Left renal cortex interstitium (tissue), 4 donors: ENCODE data around the gene ALDH5A1. TPM values are rescaled to one million over a fixed set of nuclear protein-coding genes. Genes with fewer than 3 reads are reported as not detected.

Source experiments
- DNase-seq, 4 donors: peaks; one replicate each; pipeline ENCODE4 v3.0.0-alpha.2; 2013; ENCODE audit warnings: low read depth in 4 of 4, low spot score in 2 of 4, missing footprints in 1 of 4
- polyA plus RNA-seq, 4 donors: library from polyadenylated mRNA; unstranded; fragments of 120-200 nt; gene quantifications; one replicate each; pipeline ENCODE4 v1.2.1, GENCODE V29; 2013; ENCODE audit not compliant: insufficient read length in 4 of 4

Gene ALDH5A1
- polyA plus RNA-seq = 10 to 100 TPM; 25.9 to 33.4 (median 27.8) TPM

GRCh38 chr6:24494821-24495795 lies at the start of gene ALDH5A1:
Gene ALDH5A1, plus strand, starts transcription at chr6:24494969. Its CDS starts 28 bp downstream, at chr6:24494997.
- DNase-seq = peak; percentile 52 to 68 (median 62)

- no peak for DNase-seq
Measured at GRCh38 chr6:24445704-24446103, 49.1 kb upstream of the ALDH5A1 start.

- DNase-seq = no peak
Measured at GRCh38 chr6:24446670-24447069, 48.1 kb upstream of the ALDH5A1 start.

GRCh38 chr6:24448396-24448795 lies 46.4 kb upstream of the ALDH5A1 start:
- no peak for DNase-seq

- no peak for DNase-seq
Measured at GRCh38 chr6:24448828-24449525, 45.8 kb upstream of the ALDH5A1 start.

GRCh38 chr6:24451581-24452388 lies 43.0 kb upstream of the ALDH5A1 start:
- no peak for DNase-seq

- DNase-seq = no peak
Measured at GRCh38 chr6:24453921-24454320, 40.8 kb upstream of the ALDH5A1 start.

- no peak for DNase-seq
Measured at GRCh38 chr6:24454452-24454851, 40.3 kb upstream of the ALDH5A1 start.

- DNase-seq = no peak
Measured at GRCh38 chr6:24455061-24455460, 39.7 kb upstream of the ALDH5A1 start.

- no peak for DNase-seq
Measured at GRCh38 chr6:24458134-24458533, 36.6 kb upstream of the ALDH5A1 start.

- no peak for DNase-seq
Measured at GRCh38 chr6:24458941-24459340, 35.8 kb upstream of the ALDH5A1 start.

- DNase-seq = no peak
Measured at GRCh38 chr6:24460966-24461365, 33.8 kb upstream of the ALDH5A1 start.

GRCh38 chr6:24464253-24465038 lies 30.3 kb upstream of the ALDH5A1 start:
- no peak for DNase-seq

GRCh38 chr6:24469811-24470210 lies 25.0 kb upstream of the ALDH5A1 start:
- no peak for DNase-seq

GRCh38 chr6:24472181-24472580 lies 22.6 kb upstream of the ALDH5A1 start:
- no peak for DNase-seq

- no peak for DNase-seq
Measured at GRCh38 chr6:24476631-24477030, 18.1 kb upstream of the ALDH5A1 start.

- DNase-seq = no peak
Measured at GRCh38 chr6:24477070-24477469, 17.7 kb upstream of the ALDH5A1 start.

- no peak for DNase-seq
Measured at GRCh38 chr6:24478903-24479302, 15.9 kb upstream of the ALDH5A1 start.

GRCh38 chr6:24480705-24481104 lies 14.1 kb upstream of the ALDH5A1 start:
- no peak for DNase-seq

GRCh38 chr6:24481449-24481848 lies 13.3 kb upstream of the ALDH5A1 start:
- no peak for DNase-seq
